ENCODE results near the gene PON2.

PON2 gene

DNA sequence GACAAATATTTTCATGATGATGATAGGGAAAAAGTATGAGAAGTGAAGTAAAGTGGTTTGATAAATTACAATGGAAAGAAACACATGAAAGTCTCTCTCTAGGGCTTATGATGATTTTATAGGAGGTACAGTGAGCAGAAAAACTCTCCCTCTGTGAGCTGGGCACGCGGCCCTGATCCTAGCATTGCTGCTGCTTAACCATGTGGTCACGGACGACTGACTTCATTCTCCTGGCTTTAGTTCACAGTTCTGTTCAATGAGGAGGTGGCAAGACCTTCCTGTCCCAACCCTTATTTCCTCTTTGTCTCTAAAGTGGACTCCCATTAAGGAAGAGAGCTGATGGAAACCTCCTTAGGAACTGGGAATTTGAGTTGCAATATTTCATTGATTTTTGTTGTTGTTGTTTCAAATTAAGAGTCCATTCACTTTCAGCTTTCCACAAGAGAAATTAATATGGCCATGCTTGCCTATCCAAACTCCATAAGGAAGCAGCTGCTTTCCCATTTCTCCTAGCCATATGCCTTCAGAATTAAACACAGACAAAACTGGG, 30.4 kb downstream of the PON2 start:
- no peak overlapping the region for H2AFZ ChIP-seq (ENCODE audit: insufficient read depth, low read length, poor library complexity)
- peaks cover 2 to 6% of the 10 kb centered on the region in 2 experiments for H3K36me3 ChIP-seq (ENCODE audit: control insufficient read depth in 1 of 2, insufficient read depth in 2 of 2, low read length in 2 of 2)
- DNase-seq = no peak
- H2BK5ac ChIP-seq (ENCODE audit: low read depth, low read length, poor library complexity) = no peak overlapping the region
- no peak overlapping the region for H4K12ac ChIP-seq (ENCODE audit: low read depth, low read length)
- H4K91ac ChIP-seq (ENCODE audit: low read depth, low read length) = no peak overlapping the region
- H4K8ac ChIP-seq (ENCODE audit: low read depth, low read length) = no peak overlapping the region
- H3K14ac ChIP-seq (ENCODE audit: low read length) = no peak overlapping the region
- H3K18ac ChIP-seq (ENCODE audit: low read length) = no peak overlapping the region
- no peak overlapping the region for H3K9ac ChIP-seq (ENCODE audit: low read length)
- no peaks in the 10 kb centered on the region for H3K4me1 ChIP-seq (ENCODE audit: control insufficient read depth in 1 of 2, insufficient read depth in 2 of 2, low read length in 2 of 2)
- H3K4ac ChIP-seq (ENCODE audit: low read depth, low read length) = no peak overlapping the region
- H3K4me3 ChIP-seq (ENCODE audit: low read depth, low read length) = no peak overlapping the region
- no peaks in the 10 kb centered on the region for H3K79me2 ChIP-seq (ENCODE audit: control insufficient read depth, insufficient read depth, low read length, poor library complexity)
- no peak overlapping the region for H2BK12ac ChIP-seq (ENCODE audit: low read length)
- H3K27me3 ChIP-seq (ENCODE audit: insufficient read depth, low read length) = no peaks in the 10 kb centered on the region
- no peak overlapping the region for H3K27ac ChIP-seq (ENCODE audit: low read depth, low read length)
- no peak overlapping the region for H3K23ac ChIP-seq (ENCODE audit: low read length)
- H3K4me2 ChIP-seq (ENCODE audit: low read length) = no peak overlapping the region
- no peak overlapping the region for H2AK5ac ChIP-seq (ENCODE audit: low read length)
- no peaks in the 10 kb centered on the region for H3K9me3 ChIP-seq (ENCODE audit: insufficient read depth, low read depth, low read length)
- no peaks in the 10 kb centered on the region for H3K79me1 ChIP-seq (ENCODE audit: low read length)
- WGBS (ENCODE audit: extremely low coverage, insufficient coverage, insufficient read length) = no CpG with 5 or more reads among the region's 4 CpGs
- H2BK120ac ChIP-seq (ENCODE audit: insufficient read depth, low read length, poor library complexity) = no peak overlapping the region

DNA sequence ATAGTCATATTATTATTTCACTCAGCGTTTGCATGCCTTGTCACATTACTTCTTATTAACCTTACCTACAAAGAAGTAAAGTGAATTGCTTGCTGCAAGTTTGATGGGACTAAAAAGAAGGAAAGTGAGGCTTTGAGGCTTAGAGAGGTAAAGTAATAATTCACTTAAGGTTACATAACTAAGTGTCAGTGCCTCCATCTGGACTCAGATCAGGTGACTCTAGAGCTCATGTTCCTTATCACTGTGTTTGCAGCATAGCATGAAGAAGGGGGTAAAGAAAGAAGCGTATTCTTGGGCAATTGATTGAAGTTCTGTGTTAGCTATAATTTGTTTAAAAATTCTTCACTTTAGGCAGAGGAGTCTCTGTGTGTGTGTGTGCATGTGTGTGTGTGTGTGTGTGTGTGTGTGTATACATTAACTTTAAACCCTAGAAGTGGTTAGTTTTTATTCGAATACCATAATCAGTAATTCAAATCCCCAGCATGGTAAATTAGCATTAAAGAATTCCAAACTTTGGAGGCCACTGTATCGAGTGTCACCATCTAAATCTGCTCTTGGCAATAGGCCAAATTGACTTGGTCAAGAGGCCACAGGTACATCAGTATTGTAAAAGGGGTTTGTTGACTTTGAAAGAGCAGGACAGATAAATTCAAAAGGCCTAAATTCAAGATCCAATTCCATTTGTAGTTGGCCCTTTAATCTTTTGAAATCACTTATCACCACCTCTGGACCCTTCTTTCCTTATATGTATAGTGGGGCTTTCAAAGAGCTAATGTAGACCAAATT, 36.5 kb downstream of the PON2 start:
- peaks cover 2% of the 10 kb centered on the region for H3K9me3 ChIP-seq (ENCODE audit: insufficient read depth, low read depth, low read length)
- H2BK5ac ChIP-seq (ENCODE audit: low read depth, low read length, poor library complexity) = no peak overlapping the region
- H4K91ac ChIP-seq (ENCODE audit: low read depth, low read length) = no peak overlapping the region
- H3K4ac ChIP-seq (ENCODE audit: low read depth, low read length) = no peak overlapping the region
- H2AK5ac ChIP-seq (ENCODE audit: low read length) = no peak overlapping the region
- H3K36me3 ChIP-seq (ENCODE audit: control insufficient read depth in 1 of 2, insufficient read depth in 2 of 2, low read length in 2 of 2) = no peaks in the 10 kb centered on the region
- WGBS (ENCODE audit: extremely low coverage, insufficient coverage, insufficient read length) = no CpG with 5 or more reads among the region's 4 CpGs
- no peak overlapping the region for H4K12ac ChIP-seq (ENCODE audit: low read depth, low read length)
- no peak overlapping the region for H4K8ac ChIP-seq (ENCODE audit: low read depth, low read length)
- no peak overlapping the region for H3K4me3 ChIP-seq (ENCODE audit: low read depth, low read length)
- H2BK120ac ChIP-seq (ENCODE audit: insufficient read depth, low read length, poor library complexity) = no peak overlapping the region
- no peak overlapping the region for H3K23ac ChIP-seq (ENCODE audit: low read length)
- H3K79me2 ChIP-seq (ENCODE audit: control insufficient read depth, insufficient read depth, low read length, poor library complexity) = no peaks in the 10 kb centered on the region
- H3K14ac ChIP-seq (ENCODE audit: low read length) = no peak overlapping the region
- no peak overlapping the region for H3K27ac ChIP-seq (ENCODE audit: low read depth, low read length)
- no peaks in the 10 kb centered on the region for H3K27me3 ChIP-seq (ENCODE audit: insufficient read depth, low read length)
- no peak overlapping the region for H2AFZ ChIP-seq (ENCODE audit: insufficient read depth, low read length, poor library complexity)
- no peak overlapping the region for H3K9ac ChIP-seq (ENCODE audit: low read length)
- no peaks in the 10 kb centered on the region for H3K4me1 ChIP-seq (ENCODE audit: control insufficient read depth in 1 of 2, insufficient read depth in 2 of 2, low read length in 2 of 2)
- H3K79me1 ChIP-seq (ENCODE audit: low read length) = no peaks in the 10 kb centered on the region
- H3K18ac ChIP-seq (ENCODE audit: low read length) = no peak overlapping the region
- H3K4me2 ChIP-seq (ENCODE audit: low read length) = no peak overlapping the region
- H2BK12ac ChIP-seq (ENCODE audit: low read length) = no peak overlapping the region
- DNase-seq = no peak

DNA sequence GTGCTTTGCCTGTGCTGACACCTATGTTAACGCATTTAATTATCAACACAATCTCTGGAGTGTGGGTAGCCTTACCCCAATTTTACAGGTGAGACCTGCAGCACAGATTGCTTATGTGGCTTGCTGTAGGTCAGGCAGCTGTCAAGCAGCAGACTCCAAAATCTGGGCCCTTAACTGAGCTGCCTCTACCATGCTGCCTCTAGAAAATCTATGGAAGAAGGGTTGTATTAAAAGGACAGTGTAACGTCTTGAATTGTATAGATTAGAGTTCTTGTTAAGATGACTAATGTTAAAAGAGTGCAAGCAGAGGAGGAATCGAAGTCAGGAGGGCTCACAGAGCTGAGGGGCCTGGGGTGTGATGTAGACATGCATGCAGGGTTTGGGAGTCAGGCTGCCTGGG, 37.4 kb downstream of the PON2 start:
- no peaks in the 10 kb centered on the region for H3K27me3 ChIP-seq (ENCODE audit: insufficient read depth, low read length)
- H3K14ac ChIP-seq (ENCODE audit: low read length) = no peak overlapping the region
- H3K79me1 ChIP-seq (ENCODE audit: low read length) = no peaks in the 10 kb centered on the region
- no peak overlapping the region for H2BK120ac ChIP-seq (ENCODE audit: insufficient read depth, low read length, poor library complexity)
- no peak overlapping the region for H4K12ac ChIP-seq (ENCODE audit: low read depth, low read length)
- H4K91ac ChIP-seq (ENCODE audit: low read depth, low read length) = no peak overlapping the region
- H3K4me1 ChIP-seq (ENCODE audit: control insufficient read depth in 1 of 2, insufficient read depth in 2 of 2, low read length in 2 of 2) = no peaks in the 10 kb centered on the region
- peaks cover 2% of the 10 kb centered on the region for H3K9me3 ChIP-seq (ENCODE audit: insufficient read depth, low read depth, low read length)
- no peak for DNase-seq
- H2AK5ac ChIP-seq (ENCODE audit: low read length) = no peak overlapping the region
- no peak overlapping the region for H3K9ac ChIP-seq (ENCODE audit: low read length)
- H3K27ac ChIP-seq (ENCODE audit: low read depth, low read length) = no peak overlapping the region
- H3K4me3 ChIP-seq (ENCODE audit: low read depth, low read length) = no peak overlapping the region
- H3K18ac ChIP-seq (ENCODE audit: low read length) = no peak overlapping the region
- no peak overlapping the region for H3K23ac ChIP-seq (ENCODE audit: low read length)
- no peak overlapping the region for H2BK5ac ChIP-seq (ENCODE audit: low read depth, low read length, poor library complexity)
- no peaks in the 10 kb centered on the region for H3K36me3 ChIP-seq (ENCODE audit: control insufficient read depth in 1 of 2, insufficient read depth in 2 of 2, low read length in 2 of 2)
- WGBS (ENCODE audit: extremely low coverage, insufficient coverage, insufficient read length) = no CpG with 5 or more reads among the region's 3 CpGs
- no peak overlapping the region for H3K4me2 ChIP-seq (ENCODE audit: low read length)
- no peak overlapping the region for H3K4ac ChIP-seq (ENCODE audit: low read depth, low read length)
- H2AFZ ChIP-seq (ENCODE audit: insufficient read depth, low read length, poor library complexity) = no peak overlapping the region
- H3K79me2 ChIP-seq (ENCODE audit: control insufficient read depth, insufficient read depth, low read length, poor library complexity) = no peaks in the 10 kb centered on the region
- H4K8ac ChIP-seq (ENCODE audit: low read depth, low read length) = no peak overlapping the region
- H2BK12ac ChIP-seq (ENCODE audit: low read length) = no peak overlapping the region

DNA sequence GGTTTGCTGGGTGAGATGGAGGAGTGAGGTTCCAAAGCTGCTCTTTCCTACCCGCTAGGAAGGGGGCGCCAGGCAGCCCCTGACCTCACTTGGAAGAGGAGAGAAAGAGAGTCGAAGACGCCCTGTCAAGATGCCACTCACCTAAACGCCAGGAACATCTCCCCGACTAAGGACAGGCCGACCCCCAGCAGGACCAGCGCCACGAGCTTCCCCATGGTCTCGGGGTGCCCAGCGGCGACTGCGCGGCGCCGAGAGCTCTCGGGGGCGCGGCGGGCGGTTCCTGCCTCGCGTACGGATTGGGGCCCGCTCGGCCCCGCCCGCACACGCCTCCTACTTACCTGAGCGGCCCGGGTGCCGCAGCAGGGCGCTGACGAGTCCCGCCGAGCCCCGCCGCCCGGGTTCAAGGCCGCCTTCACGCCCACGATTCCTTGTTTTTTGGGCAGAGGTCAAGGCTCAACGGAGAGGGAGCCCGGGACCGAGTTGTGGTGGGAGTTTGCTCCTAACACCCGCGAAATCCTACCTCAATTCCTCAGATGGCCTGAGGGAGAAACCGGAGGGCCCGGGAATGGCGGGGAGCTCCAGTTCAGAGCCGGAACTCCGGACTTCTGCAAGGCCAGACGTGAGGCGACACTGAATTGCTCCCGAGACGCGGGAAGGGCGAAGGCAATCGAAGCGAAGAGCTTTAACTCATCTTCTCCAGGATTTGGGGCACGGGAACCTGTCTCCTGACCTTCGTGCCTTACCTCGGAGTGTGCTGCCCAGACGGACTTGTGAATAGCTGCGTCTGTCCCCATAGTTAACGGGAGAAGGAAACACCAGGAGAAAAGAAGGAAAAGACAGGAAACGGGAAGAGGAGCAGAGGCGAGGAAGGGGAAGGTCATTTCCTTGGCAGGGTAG, 38.4 kb downstream of the PON2 start, which contains the start of gene PON3:
TSS of gene PON3 (minus strand) at position 240 of the 897 bp plus-strand sequence. CDS start at position 215, 25 bp downstream.
- no peak within 1 kb of the TSS for H3K18ac ChIP-seq (ENCODE audit: low read length)
- no peak within 1 kb of the TSS for H3K4me3 ChIP-seq (ENCODE audit: low read depth, low read length)
- H3K9ac ChIP-seq (ENCODE audit: low read length) = no peak within 1 kb of the TSS
- WGBS (ENCODE audit: extremely low coverage, insufficient coverage, insufficient read length) = no CpG with 5 or more reads among the region's 68 CpGs
- no peak within 1 kb of the TSS for H2BK120ac ChIP-seq (ENCODE audit: insufficient read depth, low read length, poor library complexity)
- no peaks in the 10 kb centered on the region for H3K36me3 ChIP-seq (ENCODE audit: control insufficient read depth in 1 of 2, insufficient read depth in 2 of 2, low read length in 2 of 2)
- no peak within 1 kb of the TSS for H2AK5ac ChIP-seq (ENCODE audit: low read length)
- H3K4ac ChIP-seq (ENCODE audit: low read depth, low read length) = no peak within 1 kb of the TSS
- no peak within 1 kb of the TSS for H2BK12ac ChIP-seq (ENCODE audit: low read length)
- H3K27me3 ChIP-seq (ENCODE audit: insufficient read depth, low read length) = no peaks in the 10 kb centered on the region
- H3K9me3 ChIP-seq (ENCODE audit: insufficient read depth, low read depth, low read length) = peaks cover 2% of the 10 kb centered on the region
- no peak within 1 kb of the TSS for H3K27ac ChIP-seq (ENCODE audit: low read depth, low read length)
- H3K4me1 ChIP-seq (ENCODE audit: control insufficient read depth in 1 of 2, insufficient read depth in 2 of 2, low read length in 2 of 2) = no peaks in the 10 kb centered on the region
- no peak within 1 kb of the TSS for H3K4me2 ChIP-seq (ENCODE audit: low read length)
- H2BK5ac ChIP-seq (ENCODE audit: low read depth, low read length, poor library complexity) = no peak within 1 kb of the TSS
- no peak within 1 kb of the TSS for H4K91ac ChIP-seq (ENCODE audit: low read depth, low read length)
- no peaks in the 10 kb centered on the region for H3K79me1 ChIP-seq (ENCODE audit: low read length)
- no peak within 1 kb of the TSS for H4K12ac ChIP-seq (ENCODE audit: low read depth, low read length)
- H3K23ac ChIP-seq (ENCODE audit: low read length) = no peak within 1 kb of the TSS
- no peak within 1 kb of the TSS for H2AFZ ChIP-seq (ENCODE audit: insufficient read depth, low read length, poor library complexity)
- H3K79me2 ChIP-seq (ENCODE audit: control insufficient read depth, insufficient read depth, low read length, poor library complexity) = no peaks in the 10 kb centered on the region
- no peak within 1 kb of the TSS for H4K8ac ChIP-seq (ENCODE audit: low read depth, low read length)
- H3K14ac ChIP-seq (ENCODE audit: low read length) = no peak within 1 kb of the TSS
- DNase-seq = peak; percentile 25 to 55

Measured in trophoblast cell (in vitro differentiated cells and primary cell).